Body of pancreas (tissue), 4 donors: ENCODE measurements around the gene EPYC.

ENCODE experiments used
- POLR2A ChIP-seq, 3 donors: fragments of 450-650 bp; IDR thresholded peaks; one replicate each; pipeline ENCODE4 v1.6.1; 2016; ENCODE audit warnings: antibody characterized with exemption in 3 of 3, mild to moderate bottlenecking in 2 of 3
- TF ChIP-seq, protein P1 (sequence below), 7 experiments: fragments of 450-650 bp in 4 of 7; fragments of 200-600 bp in 3 of 7; sonication (generic) in 3 of 7; IDR thresholded peaks; one replicate each; pipeline ENCODE4 v1.5.1; 2016 to 2019; ENCODE audit warnings: antibody characterized with exemption in 7 of 7

DNA sequence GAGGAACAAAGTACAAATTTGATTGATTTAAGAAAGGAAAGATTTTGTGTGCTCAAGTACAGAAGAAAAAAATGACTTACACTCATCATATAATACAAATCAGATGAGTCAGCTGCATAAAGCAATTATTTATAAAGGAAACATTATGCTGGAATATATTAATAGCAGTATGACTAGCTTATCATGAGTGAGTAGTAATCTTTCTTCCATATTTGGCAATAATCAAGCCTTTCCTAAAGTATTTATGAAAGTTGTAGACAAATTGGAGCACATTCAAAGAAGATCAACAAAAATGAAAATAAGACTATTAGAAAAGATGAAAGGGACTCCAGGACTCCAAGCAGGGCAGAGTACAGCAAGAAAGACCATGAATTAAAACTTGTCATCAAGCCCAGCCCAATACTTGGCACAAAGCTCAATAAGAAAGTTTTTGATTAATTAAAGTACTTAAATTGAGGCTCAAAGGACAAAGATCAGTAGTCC, 82.6 kb downstream of the EPYC start:
- TF ChIP-seq, protein P1, sequence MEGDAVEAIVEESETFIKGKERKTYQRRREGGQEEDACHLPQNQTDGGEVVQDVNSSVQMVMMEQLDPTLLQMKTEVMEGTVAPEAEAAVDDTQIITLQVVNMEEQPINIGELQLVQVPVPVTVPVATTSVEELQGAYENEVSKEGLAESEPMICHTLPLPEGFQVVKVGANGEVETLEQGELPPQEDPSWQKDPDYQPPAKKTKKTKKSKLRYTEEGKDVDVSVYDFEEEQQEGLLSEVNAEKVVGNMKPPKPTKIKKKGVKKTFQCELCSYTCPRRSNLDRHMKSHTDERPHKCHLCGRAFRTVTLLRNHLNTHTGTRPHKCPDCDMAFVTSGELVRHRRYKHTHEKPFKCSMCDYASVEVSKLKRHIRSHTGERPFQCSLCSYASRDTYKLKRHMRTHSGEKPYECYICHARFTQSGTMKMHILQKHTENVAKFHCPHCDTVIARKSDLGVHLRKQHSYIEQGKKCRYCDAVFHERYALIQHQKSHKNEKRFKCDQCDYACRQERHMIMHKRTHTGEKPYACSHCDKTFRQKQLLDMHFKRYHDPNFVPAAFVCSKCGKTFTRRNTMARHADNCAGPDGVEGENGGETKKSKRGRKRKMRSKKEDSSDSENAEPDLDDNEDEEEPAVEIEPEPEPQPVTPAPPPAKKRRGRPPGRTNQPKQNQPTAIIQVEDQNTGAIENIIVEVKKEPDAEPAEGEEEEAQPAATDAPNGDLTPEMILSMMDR (IDR thresholded peaks at IDR 0.05): no peak
- no peak for TF ChIP-seq POLR2A (IDR thresholded peaks at IDR 0.05)
